ENCODE data around the gene SASH1. TPM values are rescaled to one million over a fixed set of nuclear protein-coding genes. Genes with fewer than 3 reads are reported as not detected.

The SASH1 gene
- total RNA-seq, 2 donors from 2014 or later = 21.0 to 49.8 TPM

GRCh38 chr6:148415511-148416260, 73.0 kb downstream of the SASH1 start:
- TF ChIP-seq, protein P1, sequence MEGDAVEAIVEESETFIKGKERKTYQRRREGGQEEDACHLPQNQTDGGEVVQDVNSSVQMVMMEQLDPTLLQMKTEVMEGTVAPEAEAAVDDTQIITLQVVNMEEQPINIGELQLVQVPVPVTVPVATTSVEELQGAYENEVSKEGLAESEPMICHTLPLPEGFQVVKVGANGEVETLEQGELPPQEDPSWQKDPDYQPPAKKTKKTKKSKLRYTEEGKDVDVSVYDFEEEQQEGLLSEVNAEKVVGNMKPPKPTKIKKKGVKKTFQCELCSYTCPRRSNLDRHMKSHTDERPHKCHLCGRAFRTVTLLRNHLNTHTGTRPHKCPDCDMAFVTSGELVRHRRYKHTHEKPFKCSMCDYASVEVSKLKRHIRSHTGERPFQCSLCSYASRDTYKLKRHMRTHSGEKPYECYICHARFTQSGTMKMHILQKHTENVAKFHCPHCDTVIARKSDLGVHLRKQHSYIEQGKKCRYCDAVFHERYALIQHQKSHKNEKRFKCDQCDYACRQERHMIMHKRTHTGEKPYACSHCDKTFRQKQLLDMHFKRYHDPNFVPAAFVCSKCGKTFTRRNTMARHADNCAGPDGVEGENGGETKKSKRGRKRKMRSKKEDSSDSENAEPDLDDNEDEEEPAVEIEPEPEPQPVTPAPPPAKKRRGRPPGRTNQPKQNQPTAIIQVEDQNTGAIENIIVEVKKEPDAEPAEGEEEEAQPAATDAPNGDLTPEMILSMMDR (IDR thresholded peaks at IDR 0.05) = no peak
- TF ChIP-seq POLR2A (IDR thresholded peaks at IDR 0.05) = no peak
- Histone ChIP-seq H3K27ac (no peak overlapping the region), H3K4me1 (peaks cover 10% of the 10 kb centered on the region), H3K9me3 (no peaks in the 10 kb centered on the region), H3K36me3 (replicated peaks in 1 of 2; ENCODE audit: insufficient read depth in 1 of 2, low read depth in 2 of 2) (no peaks in the 10 kb centered on the region), H3K27me3 (no peaks in the 10 kb centered on the region), H3K4me3 (no peak overlapping the region)
- DNase-seq (no peak), ATAC-seq (no peak)
- intact Hi-C loops (cut with DNase I) = no loop called here
- 85 to 89% methylated on average over 4 of the region's 4 CpGs for WGBS, 2 donors

- no peak overlapping the region for H3K4me3 ChIP-seq
- intact Hi-C loops (cut with DNase I) = no loop called here
- DNase-seq (no peak), ATAC-seq (no peak)
- no peak overlapping the region for H3K27ac ChIP-seq
- no peaks in the 10 kb centered on the region for H3K27me3 ChIP-seq
- H3K4me1 ChIP-seq = peaks cover 10% of the 10 kb centered on the region
- H3K36me3 ChIP-seq (replicated peaks in 1 of 2; ENCODE audit: insufficient read depth in 1 of 2, low read depth in 2 of 2) = no peaks in the 10 kb centered on the region
- H3K9me3 ChIP-seq = no peaks in the 10 kb centered on the region
- WGBS, 2 donors = 89 to 92% methylated on average over 7 of the region's 7 CpGs
- TF ChIP-seq, protein P1 (IDR thresholded peaks at IDR 0.05) = no peak
- no peak for TF ChIP-seq POLR2A (IDR thresholded peaks at IDR 0.05)
These were observed 73.8 kb downstream of the SASH1 start for GRCh38 chr6:148416330-148416965.

DNA sequence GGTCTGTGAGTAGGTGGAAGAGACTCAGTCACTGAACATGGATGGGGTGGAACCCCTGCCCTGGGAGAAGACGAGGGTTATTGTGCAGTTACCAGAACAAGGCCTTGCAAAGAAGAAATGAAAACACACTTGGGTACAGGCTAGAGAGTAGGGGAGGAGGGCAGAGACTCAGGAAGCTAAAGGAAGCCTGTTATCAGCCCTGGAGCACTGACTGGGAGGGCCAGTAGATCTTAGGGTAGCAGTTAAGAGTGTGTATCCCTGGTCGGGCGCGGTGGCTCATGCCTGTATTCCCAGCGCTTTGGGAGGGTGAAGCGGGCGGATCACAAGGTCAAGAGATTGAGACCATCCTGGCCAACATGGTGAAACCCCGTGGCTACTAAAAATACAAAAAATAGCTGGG, 74.4 kb downstream of the SASH1 start:
- ATAC-seq (no peak), DNase-seq (no peak)
- Histone ChIP-seq H3K4me1 (peaks cover 10% of the 10 kb centered on the region), H3K36me3 (replicated peaks in 1 of 2; ENCODE audit: insufficient read depth in 1 of 2, low read depth in 2 of 2) (no peaks in the 10 kb centered on the region), H3K9me3 (no peaks in the 10 kb centered on the region), H3K4me3 (no peak overlapping the region), H3K27ac (no peak overlapping the region), H3K27me3 (no peaks in the 10 kb centered on the region)
- WGBS, 2 donors = 95 to 96% methylated on average over 8 of the region's 8 CpGs
- intact Hi-C loops (cut with DNase I) = no loop called here
- no peak for TF ChIP-seq POLR2A (IDR thresholded peaks at IDR 0.05)
- TF ChIP-seq, protein P1 (IDR thresholded peaks at IDR 0.05) = no peak

GRCh38 chr6:148419430-148419829, 76.8 kb downstream of the SASH1 start:
- 74 to 75% methylated on average over 5 of the region's 5 CpGs for WGBS, 2 donors
- Histone ChIP-seq H3K27me3 (no peaks in the 10 kb centered on the region), H3K4me1 (peaks cover 10% of the 10 kb centered on the region), H3K9me3 (no peaks in the 10 kb centered on the region), H3K27ac (no peak overlapping the region), H3K36me3 (replicated peaks in 1 of 2; ENCODE audit: insufficient read depth in 1 of 2, low read depth in 2 of 2) (no peaks in the 10 kb centered on the region), H3K4me3 (no peak overlapping the region)
- ATAC-seq (no peak), DNase-seq (no peak)
- intact Hi-C loops (cut with DNase I) = no loop called here
- TF ChIP-seq, protein P1 (IDR thresholded peaks at IDR 0.05) = no peak
- TF ChIP-seq POLR2A (IDR thresholded peaks at IDR 0.05) = no peak

All from body of pancreas (tissue), 4 donors.